Nephron progenitor cell (in vitro differentiated cells): ENCODE results near the gene NFATC3.
A peak's percentile ranks its signal among the peaks of the same experiment; 100 is the strongest.

Experiments
- DNase-seq: peaks from one replicate; pipeline ENCODE4 v3.0.0; 2021
- H3K27ac Mint-ChIP-seq: 2 replicates; pipeline ENCODE4 v1.8.0; 2021; ENCODE audit warnings: mild to moderate bottlenecking, moderate library complexity, mixed read lengths
- H3K27me3 Mint-ChIP-seq: 2 replicates; pipeline ENCODE4 v1.8.0; 2021; ENCODE audit warnings: mild to moderate bottlenecking, low read depth, mixed read lengths; ENCODE audit not compliant: poor library complexity
- H3K36me3 Mint-ChIP-seq: 2 replicates; pipeline ENCODE4 v1.8.0; 2021; ENCODE audit warnings: low read depth, mixed read lengths
- H3K4me1 Mint-ChIP-seq: 2 replicates; pipeline ENCODE4 v1.8.0; 2021; ENCODE audit warnings: mixed read lengths
- H3K4me3 Mint-ChIP-seq: 2 replicates; pipeline ENCODE4 v1.8.0; 2021; ENCODE audit warnings: mild to moderate bottlenecking, moderate library complexity, mixed read lengths
- H3K9me3 Mint-ChIP-seq: 2 replicates; pipeline ENCODE4 v1.8.0; 2021; ENCODE audit warnings: mild to moderate bottlenecking, moderate library complexity, mixed read lengths
- CTCF ChIP-seq: fragments of 200-600 bp; sonication (generic); IDR thresholded peaks from 2 replicates; pipeline ENCODE4 v1.5.0; 2021; ENCODE audit warnings: antibody characterized with exemption

Gene NFATC3

GRCh38 chr16:68079376-68079625 is 5.9 kb upstream of the NFATC3 start:
- no peak for DNase-seq
- Mint-ChIP-seq H3K4me1 (peaks cover 70% of the 10 kb centered on the region), H3K4me3 (peak overlapping the region; percentile 30), H3K27ac (no peak overlapping the region), H3K36me3 (peaks cover 27% of the 10 kb centered on the region), H3K27me3 (no peaks in the 10 kb centered on the region), H3K9me3 (no peaks in the 10 kb centered on the region)
- TF ChIP-seq CTCF: no peak

GRCh38 chr16:68079626-68080344 is 5.4 kb upstream of the NFATC3 start:
- peaks cover 67% of the 10 kb centered on the region for H3K4me1 Mint-ChIP-seq
- peak; percentile 62 for DNase-seq
- peaks cover 22% of the 10 kb centered on the region for H3K36me3 Mint-ChIP-seq
- TF ChIP-seq CTCF: no peak
- peak overlapping the region; percentile 30 for H3K4me3 Mint-ChIP-seq
- H3K27me3 Mint-ChIP-seq: no peaks in the 10 kb centered on the region
- peak overlapping the region; percentile 69 for H3K27ac Mint-ChIP-seq
- H3K9me3 Mint-ChIP-seq: no peaks in the 10 kb centered on the region

- Mint-ChIP-seq H3K4me3 (no peak overlapping the region), H3K4me1 (peaks cover 66% of the 10 kb centered on the region), H3K36me3 (peaks cover 9% of the 10 kb centered on the region), H3K9me3 (no peaks in the 10 kb centered on the region), H3K27ac (no peak overlapping the region), H3K27me3 (no peaks in the 10 kb centered on the region)
- TF ChIP-seq CTCF: no peak
- DNase-seq: no peak
Observed at GRCh38 chr16:68081861-68082628, 3.1 kb upstream of the NFATC3 start.

GRCh38 chr16:68082629-68083238 is 2.4 kb upstream of the NFATC3 start:
- H3K27ac Mint-ChIP-seq: no peak overlapping the region
- peaks cover 70% of the 10 kb centered on the region for H3K4me1 Mint-ChIP-seq
- no peaks in the 10 kb centered on the region for H3K9me3 Mint-ChIP-seq
- no peaks in the 10 kb centered on the region for H3K27me3 Mint-ChIP-seq
- DNase-seq: no peak
- no peak for TF ChIP-seq CTCF
- H3K4me3 Mint-ChIP-seq: no peak overlapping the region
- peaks cover 7% of the 10 kb centered on the region for H3K36me3 Mint-ChIP-seq

- Mint-ChIP-seq H3K27me3 (no peaks in the 10 kb centered on the region), H3K4me3 (peak overlapping the region; percentile 85), H3K9me3 (no peaks in the 10 kb centered on the region), H3K36me3 (peaks cover under 1% of the 10 kb centered on the region), H3K27ac (peak overlapping the region; percentile 60), H3K4me1 (peaks cover 69% of the 10 kb centered on the region)
- no peak for DNase-seq
- TF ChIP-seq CTCF: no peak
Observed at GRCh38 chr16:68083239-68083781, 1.9 kb upstream of the NFATC3 start.
